ENCODE results near the gene ARHGEF28. TPM values are rescaled to one million over a fixed set of nuclear protein-coding genes. Genes with fewer than 3 reads are reported as not detected.

Gene ARHGEF28
- polyA plus RNA-seq, 4 donors: 13.7 to 55.9 (median 47.5) TPM

GRCh38 chr5:73649926-73650325 is 23.9 kb downstream of the ARHGEF28 start:
- DNase-seq (ENCODE audit: low read depth in 4 of 4, low spot score in 3 of 4): no peak

GRCh38 chr5:73652391-73652790 is 26.4 kb downstream of the ARHGEF28 start:
- DNase-seq (ENCODE audit: low read depth in 4 of 4, low spot score in 3 of 4): no peak

GRCh38 chr5:73654171-73654811 is 28.3 kb downstream of the ARHGEF28 start:
- DNase-seq (ENCODE audit: low read depth in 4 of 4, low spot score in 3 of 4): no peak

- DNase-seq (ENCODE audit: low read depth in 4 of 4, low spot score in 3 of 4): no peak
These were observed 28.9 kb downstream of the ARHGEF28 start for GRCh38 chr5:73654819-73655318.

- no peak for DNase-seq (ENCODE audit: low read depth in 4 of 4, low spot score in 3 of 4)
These were observed 29.6 kb downstream of the ARHGEF28 start for GRCh38 chr5:73655521-73656160.

- no peak for DNase-seq (ENCODE audit: low read depth in 4 of 4, low spot score in 3 of 4)
These were observed 35.8 kb downstream of the ARHGEF28 start for GRCh38 chr5:73661753-73662152.

GRCh38 chr5:73663161-73663859 is 37.3 kb downstream of the ARHGEF28 start:
- no peak for DNase-seq (ENCODE audit: low read depth in 4 of 4, low spot score in 3 of 4)

GRCh38 chr5:73663860-73664240 is 37.9 kb downstream of the ARHGEF28 start:
- no peak for DNase-seq (ENCODE audit: low read depth in 4 of 4, low spot score in 3 of 4)

GRCh38 chr5:73664796-73665195 is 38.8 kb downstream of the ARHGEF28 start:
- DNase-seq (ENCODE audit: low read depth in 4 of 4, low spot score in 3 of 4): no peak

GRCh38 chr5:73666891-73667290 is 40.9 kb downstream of the ARHGEF28 start:
- DNase-seq (ENCODE audit: low read depth in 4 of 4, low spot score in 3 of 4): no peak

- no peak for DNase-seq (ENCODE audit: low read depth in 4 of 4, low spot score in 3 of 4)
These were observed 42.0 kb downstream of the ARHGEF28 start for GRCh38 chr5:73668017-73668416.

- no peak for DNase-seq (ENCODE audit: low read depth in 4 of 4, low spot score in 3 of 4)
These were observed 42.6 kb downstream of the ARHGEF28 start for GRCh38 chr5:73668486-73669111.

GRCh38 chr5:73670731-73671130 is 44.7 kb downstream of the ARHGEF28 start:
- no peak for DNase-seq (ENCODE audit: low read depth in 4 of 4, low spot score in 3 of 4)

GRCh38 chr5:73672132-73672531 is 46.1 kb downstream of the ARHGEF28 start:
- no peak for DNase-seq (ENCODE audit: low read depth in 4 of 4, low spot score in 3 of 4)

GRCh38 chr5:73673161-73673591 is 47.2 kb downstream of the ARHGEF28 start:
- no peak for DNase-seq (ENCODE audit: low read depth in 4 of 4, low spot score in 3 of 4)

GRCh38 chr5:73674669-73675004 is 48.6 kb downstream of the ARHGEF28 start:
- DNase-seq (ENCODE audit: low read depth in 4 of 4, low spot score in 3 of 4): no peak

- DNase-seq (ENCODE audit: low read depth in 4 of 4, low spot score in 3 of 4): no peak
These were observed 52.3 kb downstream of the ARHGEF28 start for GRCh38 chr5:73678322-73678740.

GRCh38 chr5:73678807-73679206 is 52.8 kb downstream of the ARHGEF28 start:
- no peak for DNase-seq (ENCODE audit: low read depth in 4 of 4, low spot score in 3 of 4)

GRCh38 chr5:73682176-73682575 is 56.2 kb downstream of the ARHGEF28 start:
- no peak for DNase-seq (ENCODE audit: low read depth in 4 of 4, low spot score in 3 of 4)

GRCh38 chr5:73684691-73685090 is 58.7 kb downstream of the ARHGEF28 start:
- no peak for DNase-seq (ENCODE audit: low read depth in 4 of 4, low spot score in 3 of 4)

GRCh38 chr5:73686912-73687311 is 60.9 kb downstream of the ARHGEF28 start:
- no peak for DNase-seq (ENCODE audit: low read depth in 4 of 4, low spot score in 3 of 4)

All from left renal pelvis (tissue), 4 donors.